22Rv1 (cell line): Measurements from ENCODE around the gene DHRS12.

Experiments used
- H3K27ac ChIP-seq: fragments of 450-650 bp; 2 replicates; pipeline ENCODE4 v1.5.1; 2017
- CTCF ChIP-seq: fragments of 450-650 bp; IDR thresholded peaks from 2 replicates; pipeline ENCODE4 v1.5.1; 2017; ENCODE audit warnings: mild to moderate bottlenecking
- ZFX ChIP-seq: fragments of 450-650 bp; IDR thresholded peaks from 2 replicates; pipeline ENCODE4 v1.6.1; 2017; ENCODE audit warnings: antibody characterized with exemption, borderline replicate concordance

The DHRS12 gene

DNA sequence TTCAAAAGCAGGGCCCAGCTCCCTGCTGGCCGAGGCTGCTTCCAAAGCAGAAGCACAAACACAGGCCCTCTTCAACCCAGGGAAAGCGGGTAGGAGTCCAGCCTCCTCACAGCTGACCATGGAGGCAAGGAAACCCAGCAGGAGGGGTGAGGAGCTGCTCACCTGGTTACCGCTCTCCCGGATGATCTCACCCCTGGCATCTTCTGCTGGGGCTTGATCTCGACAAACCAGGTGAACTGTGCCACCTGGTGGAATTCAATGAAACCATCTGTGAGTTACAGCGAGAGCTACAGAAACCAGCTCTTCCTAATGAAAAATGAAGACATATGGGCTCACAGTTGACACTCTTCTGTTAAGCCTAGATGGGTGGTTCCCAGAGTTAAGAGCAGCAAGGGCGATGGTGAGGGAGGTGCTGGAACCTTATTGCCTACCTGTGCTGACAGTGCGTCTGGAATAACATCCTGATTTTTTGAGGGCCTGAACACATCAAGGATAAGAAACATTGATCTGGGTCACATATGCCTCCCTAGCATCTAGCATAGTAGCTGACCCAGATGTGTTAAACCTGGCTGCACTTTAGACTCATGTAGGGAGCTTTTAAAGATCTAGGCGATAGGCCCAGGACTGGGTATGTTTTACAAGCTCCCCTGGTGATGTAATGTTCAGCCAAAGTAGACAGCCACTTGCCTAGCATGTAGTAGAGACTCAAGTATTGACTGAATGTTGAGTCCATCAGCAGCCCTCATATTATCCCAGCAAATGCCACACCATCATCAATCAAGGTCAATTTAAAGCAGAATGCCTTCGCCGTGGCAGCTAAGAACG lies 6.1 kb downstream of the DHRS12 start:
- TF ChIP-seq ZFX = no peak
- TF ChIP-seq CTCF = peak; percentile 80
- no peak overlapping the region for H3K27ac ChIP-seq

- TF ChIP-seq CTCF (no peak), ZFX (no peak)
- H3K27ac ChIP-seq = no peak overlapping the region
Observed at GRCh38 chr13:51796546-51796945, 7.4 kb downstream of the DHRS12 start.

DNA sequence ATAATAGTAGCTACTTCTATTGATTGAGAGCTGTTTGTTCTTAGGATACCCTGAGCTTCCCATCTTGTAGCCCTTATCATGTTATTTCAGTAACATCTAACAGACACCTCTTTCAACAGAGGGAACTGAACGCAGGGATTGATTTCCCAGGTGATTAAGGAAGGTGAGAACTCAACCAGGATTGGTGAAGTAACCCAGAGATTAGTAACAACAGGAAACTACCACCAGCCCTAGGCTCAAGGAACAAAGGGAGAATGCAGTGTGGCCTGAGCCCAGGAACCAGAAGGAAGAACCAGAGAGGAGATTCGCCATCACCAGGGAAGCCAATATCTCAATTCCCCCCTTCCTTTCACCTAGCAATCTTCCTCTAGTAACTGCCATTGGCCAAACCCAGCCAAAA lies 8.5 kb downstream of the DHRS12 start:
- TF ChIP-seq CTCF = no peak
- no peak for TF ChIP-seq ZFX
- H3K27ac ChIP-seq = no peak overlapping the region

- TF ChIP-seq CTCF (no peak), ZFX (no peak)
- no peak overlapping the region for H3K27ac ChIP-seq
Observed at GRCh38 chr13:51794964-51795363, 9.0 kb downstream of the DHRS12 start.

DNA sequence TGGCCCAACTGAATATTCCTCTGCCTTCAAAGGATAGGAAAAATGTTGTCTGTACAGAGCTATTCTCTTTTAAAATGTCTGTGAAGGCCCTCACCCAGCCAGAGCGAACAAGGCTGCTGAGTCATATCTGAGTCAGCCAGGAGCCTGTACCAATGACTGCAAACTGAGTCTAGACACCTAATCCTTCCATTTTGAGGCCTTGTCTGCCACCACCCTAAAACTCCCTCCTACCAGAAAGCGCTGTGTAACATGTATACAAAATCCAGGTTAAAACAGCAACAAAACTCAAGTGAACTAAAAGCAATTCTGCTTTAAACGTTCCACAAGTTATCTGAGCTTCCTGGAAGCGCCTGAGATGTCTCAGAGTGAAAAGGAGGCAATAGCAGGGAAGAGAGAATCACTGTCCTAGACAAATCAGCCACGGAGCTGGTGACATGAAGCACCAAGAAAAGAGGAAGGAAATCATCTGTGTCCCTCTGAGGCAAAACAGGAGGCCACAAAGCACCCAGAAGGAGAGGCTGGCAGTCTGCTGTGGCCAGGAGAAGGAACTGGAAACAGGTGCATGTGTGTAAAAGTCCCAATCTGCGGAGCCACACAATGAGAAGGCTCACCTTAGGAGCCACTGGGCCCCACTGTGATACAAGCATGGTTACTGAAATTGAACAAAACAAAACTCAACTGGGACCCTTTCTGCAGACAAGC lies 10.2 kb downstream of the DHRS12 start:
- TF ChIP-seq CTCF (no peak), ZFX (no peak)
- H3K27ac ChIP-seq = no peak overlapping the region

GRCh38 chr13:51786425-51787265 lies 17.3 kb downstream of the DHRS12 start:
- H3K27ac ChIP-seq = no peak overlapping the region
- TF ChIP-seq ZFX (no peak), CTCF (no peak)
